CD4-positive, alpha-beta T cell (primary cell): ENCODE measurements around the gene SLX9. TPM values are rescaled to one million over a fixed set of nuclear protein-coding genes. Genes with fewer than 3 reads are reported as not detected.

Source experiments
- ATAC-seq: fragments of 200-7000 bp; cut with Tn5 transposase; one replicate; pipeline ENCODE4 v1.10.0; 2022; ENCODE audit warnings: mild to moderate bottlenecking; ENCODE audit not compliant: poor library complexity
- CTCF ChIA-PET: fragments of 350-600 bp; sonication (Branson Sonifier 250); formaldehyde crosslinking; loops from one replicate; lab custom pipeline; 2021; ENCODE audit warnings: antibody characterized with exemption, inconsistent platforms; lab: Charles Lee
- POLR2A ChIA-PET: fragments of 350-600 bp; sonication (Branson Sonifier 250); formaldehyde crosslinking; loops from one replicate; lab custom pipeline; 2021; ENCODE audit warnings: antibody characterized with exemption, inconsistent platforms; lab: Charles Lee
- DNase-seq, 14 experiments: peaks; one replicate each; pipeline ENCODE4 v3.0.0-alpha.2; 2013 to 2020; ENCODE audit warnings: mixed read lengths in 2 of 14
- H3K27ac ChIP-seq, 2 donors: one replicate each; pipeline versions ENCODE4 v1.5.1 to v1.7.0; 2013; ENCODE audit warnings: low read length in 2 of 2, low read depth in 1 of 2, mild to moderate bottlenecking in 1 of 2
- H3K27me3 ChIP-seq, 2 experiments: 1 replicate in 1 of 2; 2 replicates in 1 of 2; pipeline versions ENCODE4 v1.6.1 to v1.7.0; 2013; ENCODE audit warnings: low read length in 2 of 2, control low read depth in 1 of 2, mild to moderate bottlenecking in 1 of 2, moderate library complexity in 1 of 2; ENCODE audit not compliant: insufficient read depth in 2 of 2, control insufficient read depth in 1 of 2
- H3K36me3 ChIP-seq: one replicate; pipeline ENCODE4 v1.6.1; 2013; ENCODE audit warnings: low read length, control low read depth; ENCODE audit not compliant: insufficient read depth
- H3K4me1 ChIP-seq: one replicate; pipeline ENCODE4 v1.6.1; 2013; ENCODE audit warnings: low read length, control low read depth; ENCODE audit not compliant: insufficient read depth
- H3K4me3 ChIP-seq: one replicate; pipeline ENCODE4 v1.5.1; 2013; ENCODE audit warnings: mild to moderate bottlenecking, low read length, moderate library complexity
- H3K9me3 ChIP-seq, 2 experiments: 1 replicate in 1 of 2; 2 replicates in 1 of 2; pipeline versions ENCODE4 v1.6.1 to v1.7.0; 2013; ENCODE audit warnings: low read length in 2 of 2, mild to moderate bottlenecking in 2 of 2, control low read depth in 1 of 2, moderate library complexity in 1 of 2; ENCODE audit not compliant: control insufficient read depth in 1 of 2, insufficient read depth in 1 of 2
- H3K27ac Mint-ChIP-seq: one replicate; pipeline ENCODE4 v1.8.0; 2020; ENCODE audit warnings: mixed read lengths
- H3K27me3 Mint-ChIP-seq: one replicate; pipeline ENCODE4 v1.8.0; 2021; ENCODE audit warnings: mixed read lengths
- H3K36me3 Mint-ChIP-seq: one replicate; pipeline ENCODE4 v1.8.0; 2021; ENCODE audit warnings: low read depth, mixed read lengths
- H3K4me1 Mint-ChIP-seq: one replicate; pipeline ENCODE4 v1.8.0; 2021; ENCODE audit warnings: low read depth, mixed read lengths
- H3K4me3 Mint-ChIP-seq: one replicate; pipeline ENCODE4 v1.8.0; 2020; ENCODE audit warnings: mild to moderate bottlenecking, mixed read lengths
- H3K9me3 Mint-ChIP-seq: one replicate; pipeline ENCODE4 v1.8.0; 2020; ENCODE audit warnings: mixed read lengths
- intact Hi-C, 2 experiments: fragments of 100-400 bp; cut with DNase I in 1 of 2; cut with micrococcal nuclease in 1 of 2; formaldehyde crosslinking; loops; one replicate each; pipeline versions ENCODE4 v1.15.1 to v1.9.0; 2023 to 2025; cut with DNase I, micrococcal nuclease
- total RNA-seq, 174 experiments: library from RNA in 2 of 174; stranded (reverse) in 2 of 174; gene quantifications; one replicate each; pipeline ENCODE4 v1.2.3 and lab custom pipeline; 2021 to 2026
- TF ChIP-seq, protein P1 (sequence below): fragments of 200-600 bp; IDR thresholded peaks from one replicate; pipeline ENCODE4 v1.8.0; 2022; ENCODE audit warnings: antibody characterized with exemption, mild to moderate bottlenecking

SLX9 gene
- total RNA-seq, 2 experiments from 2014 or later = 7.7 to 9.1 TPM

DNA sequence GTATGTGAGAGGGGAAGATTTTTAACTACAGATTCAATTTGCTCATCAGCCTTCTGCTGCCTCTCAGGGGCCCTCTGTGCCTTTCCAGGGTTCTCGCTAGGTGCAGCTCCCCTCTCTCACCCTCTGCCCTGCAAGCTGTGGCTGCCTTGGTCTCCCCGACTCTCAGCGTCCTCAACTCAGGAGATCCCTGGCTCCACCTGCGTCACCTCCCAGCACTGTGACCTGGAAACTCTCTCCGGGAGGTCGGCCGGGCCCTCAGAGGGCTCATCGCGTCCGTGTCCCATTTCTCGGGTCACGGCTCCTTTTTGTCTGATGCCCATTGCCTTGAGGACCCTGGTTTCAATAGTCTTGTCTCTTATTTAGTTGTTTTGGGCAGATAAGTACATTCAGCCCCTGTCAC is 71.0 kb downstream of the SLX9 start:
- no peak overlapping the region for H3K4me3 ChIP-seq
- no peaks in the 10 kb centered on the region for H3K9me3 Mint-ChIP-seq
- intact Hi-C loops = no loop called here
- no peaks in the 10 kb centered on the region for H3K36me3 Mint-ChIP-seq
- H3K27ac Mint-ChIP-seq = no peak overlapping the region
- DNase-seq (no peak), ATAC-seq (no peak)
- no peaks in the 10 kb centered on the region for H3K9me3 ChIP-seq
- ChIA-PET POLR2A (no interaction called here), CTCF (no interaction called here)
- H3K27me3 Mint-ChIP-seq = peaks cover 21% of the 10 kb centered on the region
- H3K27ac ChIP-seq = no peak overlapping the region
- H3K4me1 Mint-ChIP-seq = no peaks in the 10 kb centered on the region
- no peaks in the 10 kb centered on the region for H3K4me1 ChIP-seq
- H3K27me3 ChIP-seq = peaks cover 4 to 12% of the 10 kb centered on the region in 2 experiments
- H3K36me3 ChIP-seq = no peaks in the 10 kb centered on the region
- TF ChIP-seq, protein P1, sequence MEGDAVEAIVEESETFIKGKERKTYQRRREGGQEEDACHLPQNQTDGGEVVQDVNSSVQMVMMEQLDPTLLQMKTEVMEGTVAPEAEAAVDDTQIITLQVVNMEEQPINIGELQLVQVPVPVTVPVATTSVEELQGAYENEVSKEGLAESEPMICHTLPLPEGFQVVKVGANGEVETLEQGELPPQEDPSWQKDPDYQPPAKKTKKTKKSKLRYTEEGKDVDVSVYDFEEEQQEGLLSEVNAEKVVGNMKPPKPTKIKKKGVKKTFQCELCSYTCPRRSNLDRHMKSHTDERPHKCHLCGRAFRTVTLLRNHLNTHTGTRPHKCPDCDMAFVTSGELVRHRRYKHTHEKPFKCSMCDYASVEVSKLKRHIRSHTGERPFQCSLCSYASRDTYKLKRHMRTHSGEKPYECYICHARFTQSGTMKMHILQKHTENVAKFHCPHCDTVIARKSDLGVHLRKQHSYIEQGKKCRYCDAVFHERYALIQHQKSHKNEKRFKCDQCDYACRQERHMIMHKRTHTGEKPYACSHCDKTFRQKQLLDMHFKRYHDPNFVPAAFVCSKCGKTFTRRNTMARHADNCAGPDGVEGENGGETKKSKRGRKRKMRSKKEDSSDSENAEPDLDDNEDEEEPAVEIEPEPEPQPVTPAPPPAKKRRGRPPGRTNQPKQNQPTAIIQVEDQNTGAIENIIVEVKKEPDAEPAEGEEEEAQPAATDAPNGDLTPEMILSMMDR = no peak
- no peak overlapping the region for H3K4me3 Mint-ChIP-seq

DNA sequence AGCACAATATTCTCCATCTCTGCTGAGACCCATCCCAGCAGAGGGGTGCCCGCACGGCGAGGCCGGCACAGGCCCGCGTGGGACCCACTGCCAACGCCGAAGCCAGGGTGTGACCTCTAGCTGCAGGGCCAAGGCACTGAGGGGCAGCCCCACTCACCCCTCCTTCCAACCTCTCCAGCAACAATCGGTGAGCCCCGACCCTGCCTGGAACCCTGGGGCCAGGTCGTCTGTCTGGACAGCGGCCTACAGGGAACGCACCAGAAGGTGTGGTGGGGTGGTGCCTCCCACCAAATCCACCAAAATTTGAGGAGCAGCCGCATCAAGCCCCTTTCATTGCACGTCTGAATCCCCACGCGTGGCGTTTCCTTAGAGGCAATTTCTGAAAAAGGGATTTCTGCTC is 71.6 kb downstream of the SLX9 start:
- Mint-ChIP-seq H3K4me1 (no peaks in the 10 kb centered on the region), H3K4me3 (no peak overlapping the region), H3K9me3 (no peaks in the 10 kb centered on the region), H3K27me3 (peaks cover 26% of the 10 kb centered on the region), H3K27ac (no peak overlapping the region), H3K36me3 (no peaks in the 10 kb centered on the region)
- Histone ChIP-seq H3K36me3 (no peaks in the 10 kb centered on the region), H3K4me1 (no peaks in the 10 kb centered on the region), H3K9me3 (no peaks in the 10 kb centered on the region), H3K4me3 (no peak overlapping the region), H3K27ac (no peak overlapping the region), H3K27me3 (peaks cover 8 to 16% of the 10 kb centered on the region in 2 experiments)
- intact Hi-C loops = no loop called here
- DNase-seq = peak in 1 of 14 experiments; percentile 0
- POLR2A ChIA-PET = no interaction called here
- CTCF ChIA-PET = no interaction called here
- TF ChIP-seq, protein P1 = no peak
- ATAC-seq = no peak

- ChIA-PET CTCF (no interaction called here), POLR2A (no interaction called here)
- H3K4me3 Mint-ChIP-seq = no peak overlapping the region
These were observed 72.3 kb downstream of the SLX9 start for GRCh38 chr21:45011911-45012661.

More at GRCh38 chr21:45011911-45012661, 72.3 kb downstream of the SLX9 start:
- Mint-ChIP-seq H3K4me1 (no peaks in the 10 kb centered on the region), H3K27ac (no peak overlapping the region), H3K36me3 (no peaks in the 10 kb centered on the region), H3K27me3 (peaks cover 33% of the 10 kb centered on the region), H3K9me3 (no peaks in the 10 kb centered on the region)
- Histone ChIP-seq H3K36me3 (no peaks in the 10 kb centered on the region), H3K4me3 (no peak overlapping the region), H3K27me3 (peaks cover 14 to 20% of the 10 kb centered on the region in 2 experiments), H3K9me3 (no peaks in the 10 kb centered on the region), H3K27ac (no peak overlapping the region), H3K4me1 (no peaks in the 10 kb centered on the region)
- TF ChIP-seq, protein P1 = no peak
- intact Hi-C loops = no loop called here
- no peak for ATAC-seq
- peak in 1 of 14 experiments; percentile 1 for DNase-seq
